GM23338 (cell line): ENCODE data around the gene PGPEP1.

Experiments used
- CREB1 ChIP-seq: fragments of 250-450 bp; sonication (Bioruptor Pico); IDR thresholded peaks from 2 replicates; pipeline ENCODE4 v1.5.0; 2020; ENCODE audit warnings: low read depth, mild to moderate bottlenecking, moderate library complexity
- EZH2 ChIP-seq: fragments of 200-600 bp; sonication (generic); IDR thresholded peaks from one replicate; pipeline ENCODE4 v1.8.0; 2017; ENCODE audit warnings: antibody characterized with exemption, mild to moderate bottlenecking, low read depth; ENCODE audit not compliant: unreplicated experiment
- EZH2phosphoT487 ChIP-seq: fragments of 200-600 bp; sonication (generic); IDR thresholded peaks from one replicate; pipeline ENCODE4 v1.8.1; 2018; ENCODE audit warnings: antibody characterized with exemption; ENCODE audit not compliant: unreplicated experiment
- JUNB ChIP-seq: IDR thresholded peaks from one replicate; pipeline ENCODE4 v1.6.1; 2016; ENCODE audit warnings: antibody characterized with exemption; ENCODE audit not compliant: unreplicated experiment
- NANOG ChIP-seq: IDR thresholded peaks from 2 replicates; pipeline ENCODE4 v1.6.1; 2016; ENCODE audit warnings: antibody characterized with exemption, borderline replicate concordance
- POLR2AphosphoS5 ChIP-seq: IDR thresholded peaks from 2 replicates; pipeline ENCODE4 v1.6.1; 2016; ENCODE audit warnings: antibody characterized with exemption, low read depth
- STAT1 ChIP-seq: IDR thresholded peaks from one replicate; pipeline ENCODE4 v1.6.1; 2016; ENCODE audit warnings: antibody characterized with exemption; ENCODE audit not compliant: unreplicated experiment
- ZNF114 ChIP-seq: fragments of 250-450 bp; sonication (Bioruptor Pico); IDR thresholded peaks from 2 replicates; pipeline ENCODE4 v1.5.0; 2020; ENCODE audit warnings: mild to moderate bottlenecking, moderate library complexity
- ZNF331 ChIP-seq: fragments of 250-450 bp; sonication (Bioruptor Pico); IDR thresholded peaks from 2 replicates; pipeline ENCODE4 v1.5.0; 2020; ENCODE audit warnings: low read depth, mild to moderate bottlenecking, moderate library complexity
- TF ChIP-seq, protein P1 (sequence below), 2 experiments: fragments of 200-600 bp in 1 of 2; sonication (generic) in 1 of 2; conservative IDR thresholded peaks; 2 replicates each; pipeline versions ENCODE4 v1.5.1 to v1.6.1; 2016 to 2017; ENCODE audit warnings: antibody characterized with exemption in 2 of 2, low read depth in 2 of 2, mild to moderate bottlenecking in 2 of 2, moderate library complexity in 1 of 2
- TF ChIP-seq, protein P2 (sequence below): IDR thresholded peaks from 2 replicates; pipeline ENCODE4 v1.6.1; 2016; ENCODE audit warnings: antibody characterized with exemption
- TF ChIP-seq, protein P3 (sequence below): IDR thresholded peaks from one replicate; pipeline ENCODE4 v1.6.1; 2018; ENCODE audit warnings: antibody characterized with exemption; ENCODE audit not compliant: unreplicated experiment
- TF ChIP-seq, protein P4 (sequence below): fragments of 250-450 bp; sonication (Bioruptor Pico); IDR thresholded peaks from 2 replicates; pipeline ENCODE4 v1.5.0; 2020; ENCODE audit warnings: mild to moderate bottlenecking, moderate library complexity

DNA sequence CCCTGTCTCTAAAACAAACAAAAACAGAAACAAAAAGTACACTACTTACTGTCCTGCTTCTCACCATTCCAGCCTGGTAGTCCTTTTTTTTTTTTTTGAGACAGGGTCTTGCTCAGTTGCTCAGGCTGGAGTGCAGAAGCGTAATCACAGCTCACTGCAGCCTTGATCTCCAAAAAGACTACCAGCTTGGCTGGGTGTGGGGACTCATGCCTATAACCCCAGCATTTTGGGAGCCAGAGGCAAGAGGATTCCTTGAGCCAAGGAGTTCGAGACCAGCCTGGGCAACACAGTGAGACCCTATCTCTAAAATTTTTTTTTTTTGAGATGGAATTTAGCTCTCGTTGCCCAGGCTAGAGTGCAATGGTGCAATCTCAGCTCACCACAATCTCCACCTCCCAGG lies 40.4 kb downstream of the PGPEP1 start:
- TF ChIP-seq, protein P1, sequence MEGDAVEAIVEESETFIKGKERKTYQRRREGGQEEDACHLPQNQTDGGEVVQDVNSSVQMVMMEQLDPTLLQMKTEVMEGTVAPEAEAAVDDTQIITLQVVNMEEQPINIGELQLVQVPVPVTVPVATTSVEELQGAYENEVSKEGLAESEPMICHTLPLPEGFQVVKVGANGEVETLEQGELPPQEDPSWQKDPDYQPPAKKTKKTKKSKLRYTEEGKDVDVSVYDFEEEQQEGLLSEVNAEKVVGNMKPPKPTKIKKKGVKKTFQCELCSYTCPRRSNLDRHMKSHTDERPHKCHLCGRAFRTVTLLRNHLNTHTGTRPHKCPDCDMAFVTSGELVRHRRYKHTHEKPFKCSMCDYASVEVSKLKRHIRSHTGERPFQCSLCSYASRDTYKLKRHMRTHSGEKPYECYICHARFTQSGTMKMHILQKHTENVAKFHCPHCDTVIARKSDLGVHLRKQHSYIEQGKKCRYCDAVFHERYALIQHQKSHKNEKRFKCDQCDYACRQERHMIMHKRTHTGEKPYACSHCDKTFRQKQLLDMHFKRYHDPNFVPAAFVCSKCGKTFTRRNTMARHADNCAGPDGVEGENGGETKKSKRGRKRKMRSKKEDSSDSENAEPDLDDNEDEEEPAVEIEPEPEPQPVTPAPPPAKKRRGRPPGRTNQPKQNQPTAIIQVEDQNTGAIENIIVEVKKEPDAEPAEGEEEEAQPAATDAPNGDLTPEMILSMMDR (conservative IDR thresholded peaks at IDR 0.05; ENCODE audit: low read depth in 2 of 2), result no peak
- TF ChIP-seq EZH2, result no peak
- TF ChIP-seq POLR2AphosphoS5, result no peak
- TF ChIP-seq, protein P2, sequence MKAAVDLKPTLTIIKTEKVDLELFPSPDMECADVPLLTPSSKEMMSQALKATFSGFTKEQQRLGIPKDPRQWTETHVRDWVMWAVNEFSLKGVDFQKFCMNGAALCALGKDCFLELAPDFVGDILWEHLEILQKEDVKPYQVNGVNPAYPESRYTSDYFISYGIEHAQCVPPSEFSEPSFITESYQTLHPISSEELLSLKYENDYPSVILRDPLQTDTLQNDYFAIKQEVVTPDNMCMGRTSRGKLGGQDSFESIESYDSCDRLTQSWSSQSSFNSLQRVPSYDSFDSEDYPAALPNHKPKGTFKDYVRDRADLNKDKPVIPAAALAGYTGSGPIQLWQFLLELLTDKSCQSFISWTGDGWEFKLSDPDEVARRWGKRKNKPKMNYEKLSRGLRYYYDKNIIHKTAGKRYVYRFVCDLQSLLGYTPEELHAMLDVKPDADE, result no peak
- no peak for TF ChIP-seq ZNF114
- TF ChIP-seq ZNF331 (CRISPR knock-in tag), result no peak
- TF ChIP-seq, protein P3, sequence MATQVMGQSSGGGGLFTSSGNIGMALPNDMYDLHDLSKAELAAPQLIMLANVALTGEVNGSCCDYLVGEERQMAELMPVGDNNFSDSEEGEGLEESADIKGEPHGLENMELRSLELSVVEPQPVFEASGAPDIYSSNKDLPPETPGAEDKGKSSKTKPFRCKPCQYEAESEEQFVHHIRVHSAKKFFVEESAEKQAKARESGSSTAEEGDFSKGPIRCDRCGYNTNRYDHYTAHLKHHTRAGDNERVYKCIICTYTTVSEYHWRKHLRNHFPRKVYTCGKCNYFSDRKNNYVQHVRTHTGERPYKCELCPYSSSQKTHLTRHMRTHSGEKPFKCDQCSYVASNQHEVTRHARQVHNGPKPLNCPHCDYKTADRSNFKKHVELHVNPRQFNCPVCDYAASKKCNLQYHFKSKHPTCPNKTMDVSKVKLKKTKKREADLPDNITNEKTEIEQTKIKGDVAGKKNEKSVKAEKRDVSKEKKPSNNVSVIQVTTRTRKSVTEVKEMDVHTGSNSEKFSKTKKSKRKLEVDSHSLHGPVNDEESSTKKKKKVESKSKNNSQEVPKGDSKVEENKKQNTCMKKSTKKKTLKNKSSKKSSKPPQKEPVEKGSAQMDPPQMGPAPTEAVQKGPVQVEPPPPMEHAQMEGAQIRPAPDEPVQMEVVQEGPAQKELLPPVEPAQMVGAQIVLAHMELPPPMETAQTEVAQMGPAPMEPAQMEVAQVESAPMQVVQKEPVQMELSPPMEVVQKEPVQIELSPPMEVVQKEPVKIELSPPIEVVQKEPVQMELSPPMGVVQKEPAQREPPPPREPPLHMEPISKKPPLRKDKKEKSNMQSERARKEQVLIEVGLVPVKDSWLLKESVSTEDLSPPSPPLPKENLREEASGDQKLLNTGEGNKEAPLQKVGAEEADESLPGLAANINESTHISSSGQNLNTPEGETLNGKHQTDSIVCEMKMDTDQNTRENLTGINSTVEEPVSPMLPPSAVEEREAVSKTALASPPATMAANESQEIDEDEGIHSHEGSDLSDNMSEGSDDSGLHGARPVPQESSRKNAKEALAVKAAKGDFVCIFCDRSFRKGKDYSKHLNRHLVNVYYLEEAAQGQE, result no peak
- no peak for TF ChIP-seq NANOG
- TF ChIP-seq EZH2phosphoT487, result no peak
- TF ChIP-seq CREB1, result no peak
- TF ChIP-seq, protein P4, sequence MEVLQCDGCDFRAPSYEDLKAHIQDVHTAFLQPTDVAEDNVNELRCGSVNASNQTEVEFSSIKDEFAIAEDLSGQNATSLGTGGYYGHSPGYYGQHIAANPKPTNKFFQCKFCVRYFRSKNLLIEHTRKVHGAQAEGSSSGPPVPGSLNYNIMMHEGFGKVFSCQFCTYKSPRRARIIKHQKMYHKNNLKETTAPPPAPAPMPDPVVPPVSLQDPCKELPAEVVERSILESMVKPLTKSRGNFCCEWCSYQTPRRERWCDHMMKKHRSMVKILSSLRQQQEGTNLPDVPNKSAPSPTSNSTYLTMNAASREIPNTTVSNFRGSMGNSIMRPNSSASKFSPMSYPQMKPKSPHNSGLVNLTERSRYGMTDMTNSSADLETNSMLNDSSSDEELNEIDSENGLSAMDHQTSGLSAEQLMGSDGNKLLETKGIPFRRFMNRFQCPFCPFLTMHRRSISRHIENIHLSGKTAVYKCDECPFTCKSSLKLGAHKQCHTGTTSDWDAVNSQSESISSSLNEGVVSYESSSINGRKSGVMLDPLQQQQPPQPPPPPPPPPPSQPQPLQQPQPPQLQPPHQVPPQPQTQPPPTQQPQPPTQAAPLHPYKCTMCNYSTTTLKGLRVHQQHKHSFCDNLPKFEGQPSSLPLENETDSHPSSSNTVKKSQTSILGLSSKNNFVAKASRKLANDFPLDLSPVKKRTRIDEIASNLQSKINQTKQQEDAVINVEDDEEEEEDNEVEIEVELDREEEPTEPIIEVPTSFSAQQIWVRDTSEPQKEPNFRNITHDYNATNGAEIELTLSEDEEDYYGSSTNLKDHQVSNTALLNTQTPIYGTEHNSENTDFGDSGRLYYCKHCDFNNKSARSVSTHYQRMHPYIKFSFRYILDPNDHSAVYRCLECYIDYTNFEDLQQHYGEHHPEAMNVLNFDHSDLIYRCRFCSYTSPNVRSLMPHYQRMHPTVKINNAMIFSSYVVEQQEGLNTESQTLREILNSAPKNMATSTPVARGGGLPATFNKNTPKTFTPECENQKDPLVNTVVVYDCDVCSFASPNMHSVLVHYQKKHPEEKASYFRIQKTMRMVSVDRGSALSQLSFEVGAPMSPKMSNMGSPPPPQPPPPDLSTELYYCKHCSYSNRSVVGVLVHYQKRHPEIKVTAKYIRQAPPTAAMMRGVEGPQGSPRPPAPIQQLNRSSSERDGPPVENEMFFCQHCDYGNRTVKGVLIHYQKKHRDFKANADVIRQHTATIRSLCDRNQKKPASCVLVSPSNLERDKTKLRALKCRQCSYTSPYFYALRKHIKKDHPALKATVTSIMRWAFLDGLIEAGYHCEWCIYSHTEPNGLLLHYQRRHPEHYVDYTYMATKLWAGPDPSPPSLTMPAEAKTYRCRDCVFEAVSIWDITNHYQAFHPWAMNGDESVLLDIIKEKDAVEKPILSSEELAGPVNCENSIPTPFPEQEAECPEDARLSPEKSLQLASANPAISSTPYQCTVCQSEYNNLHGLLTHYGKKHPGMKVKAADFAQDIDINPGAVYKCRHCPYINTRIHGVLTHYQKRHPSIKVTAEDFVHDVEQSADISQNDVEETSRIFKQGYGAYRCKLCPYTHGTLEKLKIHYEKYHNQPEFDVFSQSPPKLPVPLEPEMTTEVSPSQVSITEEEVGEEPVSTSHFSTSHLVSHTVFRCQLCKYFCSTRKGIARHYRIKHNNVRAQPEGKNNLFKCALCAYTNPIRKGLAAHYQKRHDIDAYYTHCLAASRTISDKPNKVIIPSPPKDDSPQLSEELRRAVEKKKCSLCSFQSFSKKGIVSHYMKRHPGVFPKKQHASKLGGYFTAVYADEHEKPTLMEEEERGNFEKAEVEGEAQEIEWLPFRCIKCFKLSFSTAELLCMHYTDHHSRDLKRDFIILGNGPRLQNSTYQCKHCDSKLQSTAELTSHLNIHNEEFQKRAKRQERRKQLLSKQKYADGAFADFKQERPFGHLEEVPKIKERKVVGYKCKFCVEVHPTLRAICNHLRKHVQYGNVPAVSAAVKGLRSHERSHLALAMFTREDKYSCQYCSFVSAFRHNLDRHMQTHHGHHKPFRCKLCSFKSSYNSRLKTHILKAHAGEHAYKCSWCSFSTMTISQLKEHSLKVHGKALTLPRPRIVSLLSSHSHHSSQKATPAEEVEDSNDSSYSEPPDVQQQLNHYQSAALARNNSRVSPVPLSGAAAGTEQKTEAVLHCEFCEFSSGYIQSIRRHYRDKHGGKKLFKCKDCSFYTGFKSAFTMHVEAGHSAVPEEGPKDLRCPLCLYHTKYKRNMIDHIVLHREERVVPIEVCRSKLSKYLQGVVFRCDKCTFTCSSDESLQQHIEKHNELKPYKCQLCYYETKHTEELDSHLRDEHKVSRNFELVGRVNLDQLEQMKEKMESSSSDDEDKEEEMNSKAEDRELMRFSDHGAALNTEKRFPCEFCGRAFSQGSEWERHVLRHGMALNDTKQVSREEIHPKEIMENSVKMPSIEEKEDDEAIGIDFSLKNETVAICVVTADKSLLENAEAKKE (CRISPR knock-in tag), result no peak
- no peak for TF ChIP-seq JUNB
- no peak for TF ChIP-seq STAT1
